HepG2 (cell line): Measurements from ENCODE around the gene HPDL. TPM values are rescaled to one million over a fixed set of nuclear protein-coding genes. Genes with fewer than 3 reads are reported as not detected.

Experiments used
- ISL2 ChIP-seq: sonication (generic); formaldehyde crosslinking; IDR thresholded peaks from 2 replicates; pipeline ENCODE4 v1.5.0; 2020; ENCODE audit warnings: missing genetic modification reagents
- JUN ChIP-seq: sonication (generic); formaldehyde crosslinking; IDR thresholded peaks from 2 replicates; pipeline ENCODE4 v1.4.0; 2020; ENCODE audit warnings: mild to moderate bottlenecking, missing genetic modification reagents
- JUND ChIP-seq: sonication (generic); formaldehyde crosslinking; IDR thresholded peaks from 2 replicates; pipeline ENCODE4 v1.8.0; 2022; ENCODE audit warnings: mild to moderate bottlenecking, missing genetic modification reagents
- KAT7 ChIP-seq: IDR thresholded peaks from 2 replicates; pipeline ENCODE4 v1.6.1; 2018; ENCODE audit warnings: borderline replicate concordance, missing compliant biosample characterization
- MTA1 ChIP-seq: sonication (generic); formaldehyde crosslinking; IDR thresholded peaks from 2 replicates; pipeline ENCODE4 v1.4.0; 2020; ENCODE audit warnings: missing genetic modification reagents, mild to moderate bottlenecking, borderline replicate concordance
- NFE2L2 ChIP-seq: fragments of 150-350 bp; IDR thresholded peaks from 2 replicates; pipeline ENCODE4 v1.6.1; 2014; ENCODE audit warnings: low read length
- PAF1 ChIP-seq: IDR thresholded peaks from 2 replicates; pipeline ENCODE4 v1.6.1; 2016; ENCODE audit warnings: missing genetic modification reagents, missing compliant biosample characterization
- PHF8 ChIP-seq: sonication (generic); formaldehyde crosslinking; IDR thresholded peaks from 2 replicates; pipeline ENCODE4 v1.5.0; 2020; ENCODE audit warnings: missing genetic modification reagents
- POGZ ChIP-seq: sonication (generic); formaldehyde crosslinking; IDR thresholded peaks from 2 replicates; pipeline ENCODE4 v1.4.0; 2020; ENCODE audit warnings: mild to moderate bottlenecking, missing genetic modification reagents
- POLR2AphosphoS5 ChIP-seq: IDR thresholded peaks from 2 replicates; pipeline ENCODE4 v1.6.1; 2012; ENCODE audit warnings: low read depth, low read length
- SKI ChIP-seq: fragments of 450-650 bp; IDR thresholded peaks from one replicate; pipeline ENCODE4 v1.6.1; 2018; ENCODE audit warnings: mild to moderate bottlenecking; ENCODE audit not compliant: partially characterized antibody
- ZFY ChIP-seq: sonication (generic); formaldehyde crosslinking; IDR thresholded peaks from 2 replicates; pipeline ENCODE4 v1.4.0; 2020; ENCODE audit warnings: missing genetic modification reagents
- ZNF234 ChIP-seq: sonication (generic); formaldehyde crosslinking; conservative IDR thresholded peaks from 2 replicates; pipeline ENCODE4 v1.5.1; 2020; ENCODE audit warnings: mild to moderate bottlenecking, missing genetic modification reagents
- ZNF543 ChIP-seq: sonication (generic); formaldehyde crosslinking; IDR thresholded peaks from 2 replicates; pipeline ENCODE4 v1.4.0; 2020; ENCODE audit warnings: mild to moderate bottlenecking, missing genetic modification reagents
- ZNF569 ChIP-seq: sonication (generic); formaldehyde crosslinking; IDR thresholded peaks from 2 replicates; pipeline ENCODE4 v1.5.0; 2020; ENCODE audit warnings: mild to moderate bottlenecking, missing genetic modification reagents, moderate library complexity, borderline replicate concordance
- ZNF83 ChIP-seq: sonication (generic); formaldehyde crosslinking; IDR thresholded peaks from 2 replicates; pipeline ENCODE4 v1.4.0; 2020; ENCODE audit warnings: missing genetic modification reagents, mild to moderate bottlenecking, borderline replicate concordance
- ZNF883 ChIP-seq: sonication (generic); formaldehyde crosslinking; IDR thresholded peaks from 2 replicates; pipeline ENCODE4 v1.5.1; 2020; ENCODE audit warnings: mild to moderate bottlenecking, missing genetic modification reagents; ENCODE audit errors: not compliant biosample characterization
- polyA plus RNA-seq, 8 experiments: library from polyadenylated mRNA; depleted of rRNA in 3 of 8; stranded (reverse) in 7 of 8; unstranded in 1 of 8; fragments of >200 nt; fragmentation: Illumina TruSeq in 4 of 8; extraction: Trizol in 4 of 8; gene quantifications; 2 replicates each; pipeline versions ENCODE4 v1.2.1 to v1.2.3, GENCODE V29; 2011 to 2016; ENCODE audit warnings: low read depth in 4 of 8, missing spikeins in 1 of 8, mixed read lengths in 1 of 8; ENCODE audit not compliant: insufficient read depth in 1 of 8
- total RNA-seq, 5 experiments: library from RNA; depleted of rRNA; stranded (reverse); fragments of >200 nt; fragmentation: Illumina TruSeq; extraction: Trizol; gene quantifications; 2 replicates each; pipeline ENCODE4 v1.2.3, GENCODE V29; 2016; ENCODE audit warnings: low read depth in 1 of 5
- TF ChIP-seq, protein P1 (sequence below): sonication (generic); formaldehyde crosslinking; IDR thresholded peaks from 2 replicates; pipeline ENCODE4 v1.8.1; 2023; ENCODE audit warnings: mild to moderate bottlenecking, moderate library complexity, missing genetic modification reagents
- TF ChIP-seq, protein P2 (sequence below): sonication (generic); formaldehyde crosslinking; IDR thresholded peaks from 2 replicates; pipeline ENCODE4 v1.5.1; 2020; ENCODE audit warnings: missing genetic modification reagents, mild to moderate bottlenecking, borderline replicate concordance
- TF ChIP-seq, protein P3 (sequence below): sonication (generic); formaldehyde crosslinking; IDR thresholded peaks from 2 replicates; pipeline ENCODE4 v1.4.0; 2020; ENCODE audit warnings: missing genetic modification reagents; ENCODE audit errors: not compliant biosample characterization
- TF ChIP-seq, protein P4 (sequence below): sonication (generic); formaldehyde crosslinking; IDR thresholded peaks from 2 replicates; pipeline ENCODE4 v1.4.0; 2020; ENCODE audit warnings: missing genetic modification reagents
- TF ChIP-seq, protein P5 (sequence below): sonication (generic); formaldehyde crosslinking; IDR thresholded peaks from 2 replicates; pipeline ENCODE4 v1.5.0; 2020; ENCODE audit warnings: mild to moderate bottlenecking, missing genetic modification reagents, borderline replicate concordance
- TF ChIP-seq, protein P6 (sequence below): sonication (generic); formaldehyde crosslinking; IDR thresholded peaks from 2 replicates; pipeline ENCODE4 v1.4.0; 2020; ENCODE audit warnings: missing genetic modification reagents, mild to moderate bottlenecking, borderline replicate concordance

Gene HPDL
- total and polyA plus RNA-seq, 2 of the 13 experiments (the other 11 are each of a cell fraction or from before 2014, with no cell fraction given), result not detected

DNA sequence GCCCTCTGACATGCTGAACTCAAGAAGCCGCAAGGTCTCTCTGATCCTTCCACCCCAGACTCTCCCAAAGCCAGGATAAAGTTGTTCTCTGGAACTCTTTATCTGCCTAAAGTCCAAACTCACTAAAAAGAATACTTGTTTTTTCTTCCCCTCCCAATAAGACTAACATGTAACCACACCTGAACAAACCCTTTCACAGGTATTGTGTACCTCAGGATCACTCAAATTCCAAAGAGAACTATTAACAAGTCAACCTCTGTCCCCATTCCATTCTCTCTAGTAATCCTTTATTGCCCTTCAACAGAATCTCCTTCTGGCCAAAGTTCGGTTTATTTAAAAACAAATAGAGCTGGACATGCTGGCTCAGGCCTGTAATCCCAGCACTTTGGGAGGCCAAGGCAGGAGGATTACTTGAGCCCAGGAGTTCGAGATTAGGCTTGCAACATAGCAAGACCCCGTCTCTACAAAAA, 9.2 kb downstream of the HPDL start (continued):
- TF ChIP-seq KAT7 (CRISPR knock-in tag), result no peak; the same call in 1 of the 2 replicates
- TF ChIP-seq NFE2L2, result no peak
- TF ChIP-seq ZNF83 (CRISPR knock-in tag), result no peak
- no peak for TF ChIP-seq PAF1
- peak; percentile 57; the same call in 1 of the 2 replicates for TF ChIP-seq POGZ
- TF ChIP-seq, protein P1, sequence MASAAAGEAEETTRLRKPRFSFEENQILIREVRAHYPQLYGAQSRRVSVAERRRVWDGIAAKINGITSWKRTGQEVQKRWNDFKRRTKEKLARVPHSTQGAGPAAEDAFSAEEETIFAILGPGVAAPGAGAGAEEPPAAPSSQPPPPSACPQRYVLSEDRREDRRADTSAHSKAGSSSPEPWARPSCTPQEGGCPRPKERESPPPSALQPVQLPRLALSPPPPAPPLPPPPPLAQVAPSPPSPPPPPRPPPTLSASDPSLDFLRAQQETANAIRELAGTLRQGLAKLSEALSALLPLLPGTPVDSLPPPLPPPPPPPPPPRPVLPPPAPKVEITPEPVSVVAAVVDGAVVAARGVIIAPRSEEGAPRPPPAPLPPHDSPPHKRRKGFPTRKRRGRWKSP, result no peak
- TF ChIP-seq, protein P2, sequence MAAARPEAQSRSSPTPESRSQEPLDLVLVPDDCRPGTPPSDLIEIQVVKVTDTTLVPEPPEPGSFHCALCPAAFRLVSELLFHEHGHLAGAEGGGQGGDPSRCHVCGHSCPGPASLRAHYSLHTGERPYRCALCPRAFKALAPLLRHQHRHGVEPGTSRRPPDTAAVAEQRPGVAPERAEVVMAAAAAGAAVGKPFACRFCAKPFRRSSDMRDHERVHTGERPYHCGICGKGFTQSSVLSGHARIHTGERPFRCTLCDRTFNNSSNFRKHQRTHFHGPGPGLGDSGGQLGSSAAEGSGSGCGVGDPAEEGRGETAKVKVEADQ (CRISPR knock-in tag), result no peak
- TF ChIP-seq MTA1 (CRISPR knock-in tag), result no peak
- TF ChIP-seq POLR2AphosphoS5, result no peak
- TF ChIP-seq ZNF234 (CRISPR knock-in tag), result no peak
- peak; percentile 45; the same call in 1 of the 2 replicates for TF ChIP-seq ZNF543 (CRISPR knock-in tag)
- peak; percentile 53; the same call in 1 of the 2 replicates for TF ChIP-seq ZFY
- TF ChIP-seq ISL2 (CRISPR knock-in tag), result peak; percentile 40; the same call in 1 of the 2 replicates
- TF ChIP-seq SKI, result no peak
- TF ChIP-seq JUND (CRISPR knock-in tag), result 0 out of 2 replicates have a peak, but pooled peaks have one; percentile 21
- TF ChIP-seq ZNF883 (CRISPR knock-in tag), result no peak
- TF ChIP-seq, protein P3, sequence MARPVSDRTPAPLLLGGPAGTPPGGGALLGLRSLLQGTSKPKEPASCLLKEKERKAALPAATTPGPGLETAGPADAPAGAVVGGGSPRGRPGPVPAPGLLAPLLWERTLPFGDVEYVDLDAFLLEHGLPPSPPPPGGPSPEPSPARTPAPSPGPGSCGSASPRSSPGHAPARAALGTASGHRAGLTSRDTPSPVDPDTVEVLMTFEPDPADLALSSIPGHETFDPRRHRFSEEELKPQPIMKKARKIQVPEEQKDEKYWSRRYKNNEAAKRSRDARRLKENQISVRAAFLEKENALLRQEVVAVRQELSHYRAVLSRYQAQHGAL (CRISPR knock-in tag), result no peak
- TF ChIP-seq, protein P4, sequence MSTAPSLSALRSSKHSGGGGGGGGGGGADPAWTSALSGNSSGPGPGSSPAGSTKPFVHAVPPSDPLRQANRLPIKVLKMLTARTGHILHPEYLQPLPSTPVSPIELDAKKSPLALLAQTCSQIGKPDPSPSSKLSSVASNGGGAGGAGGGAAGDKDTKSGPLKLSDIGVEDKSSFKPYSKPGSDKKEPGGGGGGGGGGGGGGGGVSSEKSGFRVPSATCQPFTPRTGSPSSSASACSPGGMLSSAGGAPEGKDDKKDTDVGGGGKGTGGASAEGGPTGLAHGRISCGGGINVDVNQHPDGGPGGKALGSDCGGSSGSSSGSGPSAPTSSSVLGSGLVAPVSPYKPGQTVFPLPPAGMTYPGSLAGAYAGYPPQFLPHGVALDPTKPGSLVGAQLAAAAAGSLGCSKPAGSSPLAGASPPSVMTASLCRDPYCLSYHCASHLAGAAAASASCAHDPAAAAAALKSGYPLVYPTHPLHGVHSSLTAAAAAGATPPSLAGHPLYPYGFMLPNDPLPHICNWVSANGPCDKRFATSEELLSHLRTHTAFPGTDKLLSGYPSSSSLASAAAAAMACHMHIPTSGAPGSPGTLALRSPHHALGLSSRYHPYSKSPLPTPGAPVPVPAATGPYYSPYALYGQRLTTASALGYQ, result peak; percentile 49; the same call in 1 of the 2 replicates
- no peak for TF ChIP-seq ZNF569 (CRISPR knock-in tag)
- TF ChIP-seq, protein P5, sequence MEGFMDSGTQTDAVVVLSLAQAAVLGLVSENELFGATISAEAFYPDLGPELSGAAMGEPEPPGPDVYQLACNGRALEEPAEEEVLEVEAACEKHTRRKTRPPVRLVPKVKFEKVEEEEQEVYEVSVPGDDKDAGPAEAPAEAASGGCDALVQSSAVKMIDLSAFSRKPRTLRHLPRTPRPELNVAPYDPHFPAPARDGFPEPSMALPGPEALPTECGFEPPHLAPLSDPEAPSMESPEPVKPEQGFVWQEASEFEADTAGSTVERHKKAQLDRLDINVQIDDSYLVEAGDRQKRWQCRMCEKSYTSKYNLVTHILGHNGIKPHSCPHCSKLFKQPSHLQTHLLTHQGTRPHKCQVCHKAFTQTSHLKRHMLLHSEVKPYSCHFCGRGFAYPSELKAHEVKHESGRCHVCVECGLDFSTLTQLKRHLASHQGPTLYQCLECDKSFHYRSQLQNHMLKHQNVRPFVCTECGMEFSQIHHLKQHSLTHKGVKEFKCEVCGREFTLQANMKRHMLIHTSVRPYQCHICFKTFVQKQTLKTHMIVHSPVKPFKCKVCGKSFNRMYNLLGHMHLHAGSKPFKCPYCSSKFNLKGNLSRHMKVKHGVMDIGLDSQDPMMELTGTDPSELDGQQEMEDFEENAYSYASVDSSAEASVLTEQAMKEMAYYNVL (CRISPR knock-in tag), result peak; percentile 67; the same call in 1 of the 2 replicates
- no peak for TF ChIP-seq PHF8 (CRISPR knock-in tag)
- peak; percentile 96 for TF ChIP-seq JUN (CRISPR knock-in tag)
- TF ChIP-seq, protein P6, sequence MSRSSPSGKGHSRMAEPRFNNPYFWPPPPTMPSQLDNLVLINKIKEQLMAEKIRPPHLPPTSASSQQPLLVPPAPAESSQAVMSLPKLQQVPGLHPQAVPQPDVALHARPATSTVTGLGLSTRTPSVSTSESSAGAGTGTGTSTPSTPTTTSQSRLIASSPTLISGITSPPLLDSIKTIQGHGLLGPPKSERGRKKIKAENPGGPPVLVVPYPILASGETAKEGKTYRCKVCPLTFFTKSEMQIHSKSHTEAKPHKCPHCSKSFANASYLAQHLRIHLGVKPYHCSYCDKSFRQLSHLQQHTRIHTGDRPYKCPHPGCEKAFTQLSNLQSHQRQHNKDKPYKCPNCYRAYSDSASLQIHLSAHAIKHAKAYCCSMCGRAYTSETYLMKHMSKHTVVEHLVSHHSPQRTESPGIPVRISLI, result no peak
